GM21528 (cell line): Measurements from ENCODE around the gene CNIH3.

Experiments used
- ATAC-seq: cut with Tn5 transposase; IDR thresholded peaks from one replicate; pipeline ENCODE4 v1.9.1; 2021; ENCODE audit warnings: mild to moderate bottlenecking, moderate library complexity; ENCODE audit not compliant: unreplicated experiment, low FRiP score

CNIH3 gene

GRCh38 chr1:224763126-224763775, 147.1 kb downstream of the CNIH3 start:
- ATAC-seq = no peak

DNA sequence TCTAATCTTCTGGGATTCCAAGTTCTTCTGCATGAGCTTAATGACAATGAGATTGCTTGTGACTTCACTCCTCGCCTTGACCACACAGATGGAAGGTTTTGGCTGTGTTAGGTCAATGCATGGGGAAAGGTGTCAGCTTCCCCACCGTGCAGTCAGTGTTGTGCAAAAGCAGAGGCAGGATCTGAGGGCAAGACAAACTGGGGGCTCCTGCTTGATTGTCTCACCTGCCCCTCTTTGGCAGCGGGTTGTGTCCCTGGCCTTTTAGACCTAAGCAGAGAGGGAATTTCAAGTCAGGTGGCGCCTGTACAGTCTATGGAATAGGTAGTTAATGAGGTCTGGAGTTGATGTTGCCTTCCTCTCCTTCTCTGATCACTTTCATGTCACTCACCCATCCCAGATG, 150.1 kb downstream of the CNIH3 start:
- no peak for ATAC-seq

DNA sequence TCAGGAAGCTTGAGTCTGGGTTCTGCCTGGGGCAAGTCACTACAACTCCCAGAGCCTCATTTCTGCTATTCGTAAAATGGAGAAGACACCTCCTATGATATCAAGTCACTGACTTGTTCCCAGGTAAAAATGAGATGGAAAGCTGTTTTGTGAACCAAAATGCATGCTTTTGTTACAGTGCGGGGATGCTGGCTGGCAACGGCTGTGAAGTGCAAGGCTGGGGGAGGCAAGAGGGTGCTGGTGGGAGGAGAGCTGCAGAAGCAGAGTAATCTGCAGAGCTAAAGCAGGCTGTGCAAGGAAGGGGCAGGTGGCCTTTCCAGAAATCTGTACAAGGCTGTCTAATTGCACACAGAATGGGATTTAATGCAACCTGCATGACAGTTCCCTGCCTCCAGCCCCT, 150.9 kb downstream of the CNIH3 start:
- no peak for ATAC-seq

DNA sequence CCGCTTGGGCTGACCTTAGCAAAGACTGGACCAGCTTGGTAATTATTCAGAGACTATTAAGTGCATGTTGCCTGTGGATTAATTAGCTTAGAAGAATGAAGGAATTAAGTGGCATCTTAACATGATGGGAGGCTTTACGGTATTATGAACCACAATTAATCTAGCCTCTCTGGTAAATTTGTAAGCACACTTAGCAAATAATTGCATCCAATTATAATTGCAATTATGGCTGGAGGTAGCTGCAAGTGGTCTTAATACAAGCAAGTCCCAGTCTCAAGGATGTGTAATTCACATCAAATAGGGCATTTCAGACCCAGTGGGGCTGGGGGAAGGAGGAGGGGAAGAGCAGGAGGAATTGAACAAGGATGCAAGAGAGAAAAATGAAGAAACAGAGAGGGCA, 151.6 kb downstream of the CNIH3 start:
- no peak for ATAC-seq

DNA sequence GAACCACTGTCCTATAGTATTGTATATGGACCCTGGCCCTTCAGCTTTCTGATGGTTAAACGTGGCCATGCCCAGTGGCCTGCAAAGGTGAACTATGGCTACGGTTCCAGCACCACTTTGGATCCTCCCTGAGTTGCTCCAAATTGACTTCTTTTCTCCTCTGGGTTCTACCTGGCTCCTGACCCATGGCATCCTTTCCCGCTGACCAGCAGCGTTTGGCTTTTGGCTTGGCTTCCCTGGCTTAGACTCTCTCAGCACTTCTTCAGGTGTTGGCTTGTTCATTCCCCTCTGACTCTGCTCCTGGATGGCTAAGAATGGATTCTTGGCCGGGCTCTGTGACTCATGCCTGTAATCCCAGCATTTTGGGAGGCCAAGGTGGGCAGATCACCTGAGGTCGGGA, 152.9 kb downstream of the CNIH3 start:
- ATAC-seq = no peak

GRCh38 chr1:224769452-224770335, 153.6 kb downstream of the CNIH3 start:
- no peak for ATAC-seq

- no peak for ATAC-seq
Measured at GRCh38 chr1:224770336-224770693, 154.2 kb downstream of the CNIH3 start.

DNA sequence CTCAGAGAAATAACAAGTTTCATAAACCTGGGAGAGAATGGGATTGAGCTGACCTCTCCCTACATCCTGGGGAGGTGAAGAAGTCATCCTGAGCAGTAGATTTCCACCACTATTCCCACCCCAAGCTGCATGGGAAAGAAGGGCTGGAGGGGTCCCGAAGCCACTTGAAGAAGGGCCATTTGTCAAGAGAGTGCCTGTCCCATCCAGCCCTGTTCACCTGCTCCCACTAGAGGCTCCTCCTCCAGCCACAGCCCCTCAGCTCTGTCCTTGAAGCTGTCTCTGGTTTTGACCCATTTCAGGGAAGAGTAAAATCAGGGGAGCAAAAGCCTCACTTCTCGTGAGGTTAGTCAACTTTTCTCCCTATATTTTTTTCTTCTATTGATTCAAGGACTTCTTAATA, 157.5 kb downstream of the CNIH3 start:
- ATAC-seq = no peak

- no peak for ATAC-seq
Measured at GRCh38 chr1:224774378-224774777, 158.3 kb downstream of the CNIH3 start.

- ATAC-seq = no peak
Measured at GRCh38 chr1:224777180-224777579, 161.1 kb downstream of the CNIH3 start.

DNA sequence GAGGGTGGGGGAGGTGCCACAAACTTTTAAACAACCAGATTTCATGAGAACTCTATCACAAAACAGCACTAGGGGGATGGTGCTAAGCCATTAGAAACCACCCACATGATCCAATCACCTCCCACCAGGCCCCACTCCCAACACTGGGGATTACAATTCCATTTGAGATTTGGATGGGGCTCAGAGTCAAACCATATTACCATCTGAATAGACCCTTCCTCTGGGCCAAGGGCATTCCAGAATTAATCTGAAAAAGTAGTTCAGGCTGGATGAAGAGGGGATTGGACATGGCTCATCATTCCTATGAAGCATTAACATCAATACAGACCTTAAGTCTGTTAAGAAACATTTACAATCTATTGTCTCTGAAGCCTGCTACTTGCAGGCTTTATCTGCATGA, 163.4 kb downstream of the CNIH3 start:
- ATAC-seq = no peak

- ATAC-seq = no peak
Measured at GRCh38 chr1:224780736-224781135, 164.6 kb downstream of the CNIH3 start.

DNA sequence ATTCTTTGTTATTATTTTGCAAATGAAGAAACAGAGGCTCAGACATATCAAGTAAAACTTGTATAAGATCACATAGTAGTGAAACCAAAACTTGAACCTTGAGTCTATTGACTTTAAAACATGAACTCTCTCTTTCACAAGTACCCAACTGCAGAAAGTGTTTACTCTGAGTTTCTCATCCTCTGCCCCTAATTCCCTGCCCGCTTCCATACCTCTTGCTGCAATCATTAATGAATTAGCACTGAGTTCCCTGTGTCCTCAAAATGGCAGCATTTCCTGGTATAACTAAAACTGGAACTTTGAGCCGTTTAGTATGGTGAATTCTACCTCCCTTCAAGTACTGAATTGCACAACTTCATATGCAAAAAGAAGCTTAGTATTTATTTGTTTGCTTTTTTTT, 165.7 kb downstream of the CNIH3 start:
- ATAC-seq = peak; percentile 70

GRCh38 chr1:224782281-224783000, 166.3 kb downstream of the CNIH3 start:
- no peak for ATAC-seq

DNA sequence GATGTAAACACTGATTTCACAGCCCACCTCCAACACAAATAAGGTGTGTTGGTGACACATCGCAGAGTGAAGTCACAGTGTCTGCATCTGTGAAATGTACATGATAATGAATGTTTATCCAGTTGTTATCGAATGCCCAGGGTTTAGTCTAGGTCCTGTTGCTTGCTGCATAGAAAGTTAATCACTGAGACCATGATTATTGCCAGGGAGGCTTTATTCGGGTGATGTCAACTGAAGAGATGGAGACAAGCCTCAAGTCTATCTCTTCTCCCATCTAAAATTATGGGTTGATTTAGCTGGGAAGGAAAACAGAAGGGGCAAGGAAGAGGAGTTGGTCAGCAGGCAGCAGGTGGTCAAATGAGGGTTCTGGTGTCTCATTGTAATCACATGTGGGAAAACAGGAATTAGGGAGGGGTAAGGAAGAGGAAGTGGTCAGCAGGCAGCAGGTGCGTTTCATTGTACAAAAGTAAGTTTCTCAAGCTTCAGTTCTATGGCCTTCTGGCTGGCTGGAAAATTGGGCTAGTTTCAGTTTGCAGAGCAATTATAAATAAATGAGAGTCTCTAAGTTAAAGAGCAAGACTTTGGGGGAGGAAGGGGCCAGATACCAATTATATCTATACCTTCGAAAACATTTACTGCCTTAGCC, 167.0 kb downstream of the CNIH3 start:
- peak; percentile 76 for ATAC-seq

GRCh38 chr1:224784265-224785039, 168.3 kb downstream of the CNIH3 start:
- ATAC-seq = no peak

- no peak for ATAC-seq
Measured at GRCh38 chr1:224785040-224785328, 168.9 kb downstream of the CNIH3 start.

- ATAC-seq = no peak
Measured at GRCh38 chr1:224785622-224786021, 169.5 kb downstream of the CNIH3 start.

GRCh38 chr1:224786533-224787250, 170.6 kb downstream of the CNIH3 start:
- no peak for ATAC-seq

DNA sequence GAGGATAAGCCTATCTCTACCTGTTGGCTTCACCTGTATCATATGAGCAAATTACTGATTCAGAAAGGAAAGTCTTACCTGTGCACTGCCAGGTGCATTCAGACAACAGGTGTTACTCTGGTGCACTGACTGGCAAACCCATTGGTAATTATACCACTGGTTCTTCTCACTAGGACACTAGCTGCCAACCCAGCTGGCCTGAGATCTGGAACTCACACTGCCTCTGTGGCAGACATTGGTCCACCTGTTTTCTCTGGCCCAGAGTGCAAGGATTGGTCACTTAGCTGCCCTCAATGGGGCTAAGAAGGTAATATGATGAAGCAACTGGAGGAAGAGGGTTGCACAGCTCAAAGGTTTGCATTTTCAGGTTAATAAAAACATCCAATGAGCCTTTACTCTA, 173.2 kb downstream of the CNIH3 start:
- no peak for ATAC-seq
